Measurements from ENCODE around the gene SORL1. TPM values are rescaled to one million over a fixed set of nuclear protein-coding genes. Genes with fewer than 3 reads are reported as not detected.

SORL1 gene
- total RNA-seq, 1 experiment from 2014 or later: 37.6 TPM

GRCh38 chr11:121604152-121604551, 152.0 kb downstream of the SORL1 start:
- no peak for DNase-seq (ENCODE audit: low read depth, low spot score)
- in situ Hi-C loops (cut with HindIII; ENCODE audit: low pct_unique_long_range_greater_than_20kb, low sequenced_read_pairs): no loop called here

- DNase-seq (ENCODE audit: low read depth, low spot score): no peak
- in situ Hi-C loops (cut with HindIII; ENCODE audit: low pct_unique_long_range_greater_than_20kb, low sequenced_read_pairs): no loop called here
Measured at GRCh38 chr11:121606354-121606753, 154.2 kb downstream of the SORL1 start.

GRCh38 chr11:121607341-121607740, 155.2 kb downstream of the SORL1 start:
- DNase-seq (ENCODE audit: low read depth, low spot score): no peak
- in situ Hi-C loops (cut with HindIII; ENCODE audit: low pct_unique_long_range_greater_than_20kb, low sequenced_read_pairs): no loop called here

- DNase-seq (ENCODE audit: low read depth, low spot score): no peak
- in situ Hi-C loops (cut with HindIII; ENCODE audit: low pct_unique_long_range_greater_than_20kb, low sequenced_read_pairs): no loop called here
Measured at GRCh38 chr11:121608545-121609098, 156.5 kb downstream of the SORL1 start.

- peak; percentile 89 for DNase-seq (ENCODE audit: low read depth, low spot score)
- in situ Hi-C loops (cut with HindIII; ENCODE audit: low pct_unique_long_range_greater_than_20kb, low sequenced_read_pairs): no loop called here
Measured at GRCh38 chr11:121610706-121611105, 158.6 kb downstream of the SORL1 start.

GRCh38 chr11:121611242-121611641, 159.1 kb downstream of the SORL1 start:
- no peak for DNase-seq (ENCODE audit: low read depth, low spot score)
- in situ Hi-C loops (cut with HindIII; ENCODE audit: low pct_unique_long_range_greater_than_20kb, low sequenced_read_pairs): no loop called here

- no peak for DNase-seq (ENCODE audit: low read depth, low spot score)
- in situ Hi-C loops (cut with HindIII; ENCODE audit: low pct_unique_long_range_greater_than_20kb, low sequenced_read_pairs): no loop called here
Measured at GRCh38 chr11:121613724-121614123, 161.6 kb downstream of the SORL1 start.

GRCh38 chr11:121614636-121615240, 162.6 kb downstream of the SORL1 start:
- in situ Hi-C loops (cut with HindIII; ENCODE audit: low pct_unique_long_range_greater_than_20kb, low sequenced_read_pairs): no loop called here
- DNase-seq (ENCODE audit: low read depth, low spot score): no peak

GRCh38 chr11:121615501-121615900, 163.4 kb downstream of the SORL1 start:
- in situ Hi-C loops (cut with HindIII; ENCODE audit: low pct_unique_long_range_greater_than_20kb, low sequenced_read_pairs): no loop called here
- no peak for DNase-seq (ENCODE audit: low read depth, low spot score)

GRCh38 chr11:121618516-121618915, 166.4 kb downstream of the SORL1 start:
- in situ Hi-C loops (cut with HindIII; ENCODE audit: low pct_unique_long_range_greater_than_20kb, low sequenced_read_pairs): no loop called here
- no peak for DNase-seq (ENCODE audit: low read depth, low spot score)

GRCh38 chr11:121625777-121626506, 173.8 kb downstream of the SORL1 start:
- DNase-seq (ENCODE audit: low read depth, low spot score): no peak
- in situ Hi-C loops (cut with HindIII; ENCODE audit: low pct_unique_long_range_greater_than_20kb, low sequenced_read_pairs): no loop called here

- no peak for DNase-seq (ENCODE audit: low read depth, low spot score)
- in situ Hi-C loops (cut with HindIII; ENCODE audit: low pct_unique_long_range_greater_than_20kb, low sequenced_read_pairs): no loop called here
Measured at GRCh38 chr11:121626507-121626875, 174.4 kb downstream of the SORL1 start.

- no peak for DNase-seq (ENCODE audit: low read depth, low spot score)
- in situ Hi-C loops (cut with HindIII; ENCODE audit: low pct_unique_long_range_greater_than_20kb, low sequenced_read_pairs): no loop called here
Measured at GRCh38 chr11:121626980-121627379, 174.9 kb downstream of the SORL1 start.

GRCh38 chr11:121630041-121630440, 177.9 kb downstream of the SORL1 start:
- in situ Hi-C loops (cut with HindIII; ENCODE audit: low pct_unique_long_range_greater_than_20kb, low sequenced_read_pairs): no loop called here
- no peak for DNase-seq (ENCODE audit: low read depth, low spot score)

GRCh38 chr11:121631456-121631855, 179.3 kb downstream of the SORL1 start:
- in situ Hi-C loops (cut with HindIII; ENCODE audit: low pct_unique_long_range_greater_than_20kb, low sequenced_read_pairs): no loop called here
- DNase-seq (ENCODE audit: low read depth, low spot score): no peak

- in situ Hi-C loops (cut with HindIII; ENCODE audit: low pct_unique_long_range_greater_than_20kb, low sequenced_read_pairs): no loop called here
- no peak for DNase-seq (ENCODE audit: low read depth, low spot score)
Measured at GRCh38 chr11:121634273-121634672, 182.2 kb downstream of the SORL1 start.

- in situ Hi-C loops (cut with HindIII; ENCODE audit: low pct_unique_long_range_greater_than_20kb, low sequenced_read_pairs): no loop called here
- no peak for DNase-seq (ENCODE audit: low read depth, low spot score)
Measured at GRCh38 chr11:121634889-121635288, 182.8 kb downstream of the SORL1 start.

GRCh38 chr11:121636081-121636799, 184.1 kb downstream of the SORL1 start:
- in situ Hi-C loops (cut with HindIII; ENCODE audit: low pct_unique_long_range_greater_than_20kb, low sequenced_read_pairs): no loop called here
- no peak for DNase-seq (ENCODE audit: low read depth, low spot score)

- no peak for DNase-seq (ENCODE audit: low read depth, low spot score)
- in situ Hi-C loops (cut with HindIII; ENCODE audit: low pct_unique_long_range_greater_than_20kb, low sequenced_read_pairs): no loop called here
Measured at GRCh38 chr11:121636800-121637176, 184.7 kb downstream of the SORL1 start.

Data from SK-MEL-5 (cell line).